Measurements from ENCODE around the gene KCNH3. TPM values are rescaled to one million over a fixed set of nuclear protein-coding genes. Genes with fewer than 3 reads are reported as not detected.

The KCNH3 gene
- total and polyA plus RNA-seq, 2 donors from 2014 or later: 1.4 to 2.8 TPM

DNA sequence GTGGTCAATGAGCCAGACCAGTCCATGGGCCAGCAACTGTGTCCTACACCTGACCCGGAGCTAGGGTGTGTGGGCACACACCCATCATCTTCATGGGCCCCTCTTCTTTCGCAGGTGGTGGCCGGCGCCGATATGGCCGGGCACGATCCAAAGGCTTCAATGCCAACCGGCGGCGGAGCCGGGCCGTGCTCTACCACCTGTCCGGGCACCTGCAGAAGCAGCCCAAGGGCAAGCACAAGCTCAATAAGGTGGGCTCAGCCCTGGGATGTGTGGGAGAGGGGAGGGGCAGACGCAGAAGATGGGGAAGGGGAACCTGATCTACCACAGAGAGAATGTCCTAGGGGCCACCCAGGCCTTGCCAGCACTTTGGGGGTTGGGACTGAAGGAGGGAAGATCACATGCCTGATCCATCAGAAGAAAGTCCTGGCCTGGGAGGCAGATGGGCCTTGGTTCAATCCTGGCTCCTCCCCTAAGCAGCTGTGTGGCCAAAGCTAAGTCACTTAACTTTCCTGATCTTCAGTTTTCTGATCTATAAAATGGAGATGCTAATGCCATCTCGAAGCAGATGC lies 3.8 kb downstream of the KCNH3 start:
- FAIRE-seq: no peak
- Histone ChIP-seq H3K9me3 (ENCODE audit: control insufficient read depth in 2 of 3, insufficient read depth in 1 of 3, low read length in 3 of 3) (no peaks in the 10 kb centered on the region), H3K27ac (ENCODE audit: low read depth in 2 of 2, low read length in 2 of 2) (no peak overlapping the region), H3K27me3 (ENCODE audit: control insufficient read depth, insufficient read depth, low read length) (peaks cover 8% of the 10 kb centered on the region), H3K36me3 (ENCODE audit: control insufficient read depth in 2 of 3, insufficient read depth in 3 of 3, low read length in 3 of 3) (no peaks in the 10 kb centered on the region), H3K4me3 (ENCODE audit: low read length in 3 of 3) (no peak overlapping the region), H3K4me1 (ENCODE audit: control insufficient read depth in 2 of 3, insufficient read depth in 2 of 3, low read depth in 1 of 3, low read length in 3 of 3) (peaks cover 0 to 7% (median 0%) of the 10 kb centered on the region in 3 donors), H3K9ac (ENCODE audit: low read length in 3 of 3) (no peak overlapping the region)
- no peak for DNase-seq
- TF ChIP-seq, protein P1, sequence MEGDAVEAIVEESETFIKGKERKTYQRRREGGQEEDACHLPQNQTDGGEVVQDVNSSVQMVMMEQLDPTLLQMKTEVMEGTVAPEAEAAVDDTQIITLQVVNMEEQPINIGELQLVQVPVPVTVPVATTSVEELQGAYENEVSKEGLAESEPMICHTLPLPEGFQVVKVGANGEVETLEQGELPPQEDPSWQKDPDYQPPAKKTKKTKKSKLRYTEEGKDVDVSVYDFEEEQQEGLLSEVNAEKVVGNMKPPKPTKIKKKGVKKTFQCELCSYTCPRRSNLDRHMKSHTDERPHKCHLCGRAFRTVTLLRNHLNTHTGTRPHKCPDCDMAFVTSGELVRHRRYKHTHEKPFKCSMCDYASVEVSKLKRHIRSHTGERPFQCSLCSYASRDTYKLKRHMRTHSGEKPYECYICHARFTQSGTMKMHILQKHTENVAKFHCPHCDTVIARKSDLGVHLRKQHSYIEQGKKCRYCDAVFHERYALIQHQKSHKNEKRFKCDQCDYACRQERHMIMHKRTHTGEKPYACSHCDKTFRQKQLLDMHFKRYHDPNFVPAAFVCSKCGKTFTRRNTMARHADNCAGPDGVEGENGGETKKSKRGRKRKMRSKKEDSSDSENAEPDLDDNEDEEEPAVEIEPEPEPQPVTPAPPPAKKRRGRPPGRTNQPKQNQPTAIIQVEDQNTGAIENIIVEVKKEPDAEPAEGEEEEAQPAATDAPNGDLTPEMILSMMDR (IDR thresholded peaks at IDR 0.05; ENCODE audit: borderline replicate concordance, extremely low read depth, insufficient read depth): no peak
- intact Hi-C loops (cut with DNase I): no loop called here

DNA sequence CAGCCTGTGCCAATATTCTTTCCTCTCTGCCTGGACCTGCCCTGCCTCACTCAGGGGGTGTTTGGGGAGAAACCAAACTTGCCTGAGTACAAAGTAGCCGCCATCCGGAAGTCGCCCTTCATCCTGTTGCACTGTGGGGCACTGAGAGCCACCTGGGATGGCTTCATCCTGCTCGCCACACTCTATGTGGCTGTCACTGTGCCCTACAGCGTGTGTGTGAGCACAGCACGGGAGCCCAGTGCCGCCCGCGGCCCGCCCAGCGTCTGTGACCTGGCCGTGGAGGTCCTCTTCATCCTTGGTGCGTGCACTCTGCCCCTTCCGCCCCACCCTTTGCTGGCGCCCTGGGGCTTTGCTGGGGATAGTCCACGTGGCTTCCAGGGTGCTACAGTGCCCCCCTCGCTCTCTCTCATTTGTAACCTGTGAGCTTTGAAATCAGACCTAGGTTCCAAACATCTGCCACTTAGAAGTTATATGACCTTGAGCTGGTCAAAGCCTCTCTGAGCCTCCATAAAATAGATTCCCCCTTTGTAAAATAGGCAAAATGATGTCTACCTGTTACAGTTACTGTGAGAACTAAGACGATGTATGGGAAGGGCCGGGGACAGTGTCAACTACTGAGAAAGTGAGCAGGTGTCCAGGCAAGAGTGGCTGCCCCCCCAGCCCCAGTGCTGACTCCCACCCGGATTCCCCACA lies 4.5 kb downstream of the KCNH3 start:
- no peak for DNase-seq
- Histone ChIP-seq H3K4me1 (ENCODE audit: control insufficient read depth in 2 of 3, insufficient read depth in 2 of 3, low read depth in 1 of 3, low read length in 3 of 3) (peaks cover 0 to under 1% (median 0%) of the 10 kb centered on the region in 3 donors), H3K9ac (ENCODE audit: low read length in 3 of 3) (no peak overlapping the region), H3K36me3 (ENCODE audit: control insufficient read depth in 2 of 3, insufficient read depth in 3 of 3, low read length in 3 of 3) (no peaks in the 10 kb centered on the region), H3K27ac (ENCODE audit: low read depth in 2 of 2, low read length in 2 of 2) (no peak overlapping the region), H3K9me3 (ENCODE audit: control insufficient read depth in 2 of 3, insufficient read depth in 1 of 3, low read length in 3 of 3) (no peaks in the 10 kb centered on the region), H3K4me3 (ENCODE audit: low read length in 3 of 3) (no peak overlapping the region), H3K27me3 (ENCODE audit: control insufficient read depth, insufficient read depth, low read length) (peaks cover 5% of the 10 kb centered on the region)
- FAIRE-seq: no peak
- intact Hi-C loops (cut with DNase I): no loop called here
- TF ChIP-seq, protein P1 (IDR thresholded peaks at IDR 0.05; ENCODE audit: borderline replicate concordance, extremely low read depth, insufficient read depth): no peak

DNA sequence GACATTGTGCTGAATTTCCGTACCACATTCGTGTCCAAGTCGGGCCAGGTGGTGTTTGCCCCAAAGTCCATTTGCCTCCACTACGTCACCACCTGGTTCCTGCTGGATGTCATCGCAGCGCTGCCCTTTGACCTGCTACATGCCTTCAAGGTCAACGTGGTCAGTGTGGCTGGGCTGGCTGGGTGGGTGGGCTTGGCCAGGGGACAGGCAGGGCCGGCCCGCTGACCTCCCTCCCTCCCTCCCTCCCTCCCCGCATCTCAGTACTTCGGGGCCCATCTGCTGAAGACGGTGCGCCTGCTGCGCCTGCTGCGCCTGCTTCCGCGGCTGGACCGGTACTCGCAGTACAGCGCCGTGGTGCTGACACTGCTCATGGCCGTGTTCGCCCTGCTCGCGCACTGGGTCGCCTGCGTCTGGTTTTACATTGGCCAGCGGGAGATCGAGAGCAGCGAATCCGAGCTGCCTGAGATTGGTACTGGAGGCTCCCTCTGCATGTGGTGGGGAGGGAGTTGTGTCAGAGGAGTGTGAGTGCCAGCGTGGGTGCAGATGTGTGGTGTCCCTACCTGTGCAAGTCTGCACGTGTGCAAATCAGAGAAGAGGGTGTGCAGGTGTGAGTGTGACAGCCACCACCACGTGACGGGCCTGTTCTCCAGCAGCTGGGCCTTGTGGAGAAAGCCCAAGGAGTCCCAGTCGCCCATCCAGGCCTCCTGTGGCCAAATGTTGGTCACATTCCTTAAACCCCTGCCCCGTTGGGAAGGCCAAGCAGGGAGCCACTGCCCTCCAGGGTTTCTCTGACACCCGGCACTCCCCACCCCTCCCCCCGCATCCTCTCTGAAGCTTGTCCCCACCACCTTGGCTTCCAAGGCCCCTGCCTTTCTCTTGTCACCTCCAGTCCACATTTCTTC lies 5.3 kb downstream of the KCNH3 start:
- H3K27ac ChIP-seq (ENCODE audit: low read depth in 2 of 2, low read length in 2 of 2): no peak overlapping the region
- intact Hi-C loops (cut with DNase I): no loop called here
- H3K36me3 ChIP-seq (ENCODE audit: control insufficient read depth in 2 of 3, insufficient read depth in 3 of 3, low read length in 3 of 3): no peaks in the 10 kb centered on the region
- DNase-seq: peak in 1 of 5 donors; percentile 16
- no peaks in the 10 kb centered on the region for H3K9me3 ChIP-seq (ENCODE audit: control insufficient read depth in 2 of 3, insufficient read depth in 1 of 3, low read length in 3 of 3)
- peaks cover 5% of the 10 kb centered on the region for H3K27me3 ChIP-seq (ENCODE audit: control insufficient read depth, insufficient read depth, low read length)
- H3K4me1 ChIP-seq (ENCODE audit: control insufficient read depth in 2 of 3, insufficient read depth in 2 of 3, low read depth in 1 of 3, low read length in 3 of 3): peaks cover 0 to 6% (median 0%) of the 10 kb centered on the region in 3 donors
- FAIRE-seq: no peak
- no peak overlapping the region for H3K9ac ChIP-seq (ENCODE audit: low read length in 3 of 3)
- TF ChIP-seq, protein P1 (IDR thresholded peaks at IDR 0.05; ENCODE audit: borderline replicate concordance, extremely low read depth, insufficient read depth): no peak
- no peak overlapping the region for H3K4me3 ChIP-seq (ENCODE audit: low read length in 3 of 3)

All from kidney (tissue), 14 donors.